GM18873 (cell line): Measurements from ENCODE around the gene SARS2.
"Not testable (repeated sequence)": the region's sequence is repeated elsewhere in the genome, so short reads cannot be mapped to it uniquely, and the experiment has no call there.

Experiments used
- ATAC-seq: cut with Tn5 transposase; IDR thresholded peaks from one replicate; pipeline ENCODE4 v1.9.1; 2021; ENCODE audit warnings: mild to moderate bottlenecking, moderate library complexity, moderate number of reproducible peaks; ENCODE audit not compliant: unreplicated experiment, low FRiP score

The SARS2 gene

GRCh38 chr19:38894968-38895367 lies 35.6 kb downstream of the SARS2 start:
- no peak for ATAC-seq

- no peak for ATAC-seq
Observed at GRCh38 chr19:38893341-38893771, 37.2 kb downstream of the SARS2 start.

GRCh38 chr19:38892841-38893240 lies 37.7 kb downstream of the SARS2 start:
- ATAC-seq: no peak

GRCh38 chr19:38891771-38892170 lies 38.8 kb downstream of the SARS2 start:
- ATAC-seq: no peak

- no peak for ATAC-seq
Observed at GRCh38 chr19:38890686-38891085, 39.9 kb downstream of the SARS2 start.

GRCh38 chr19:38889803-38890202 lies 40.8 kb downstream of the SARS2 start:
- ATAC-seq: no peak

- no peak for ATAC-seq
Observed at GRCh38 chr19:38888876-38889275, 41.7 kb downstream of the SARS2 start.

- not testable (repeated sequence) for ATAC-seq
Observed at GRCh38 chr19:38884691-38885090, 45.9 kb downstream of the SARS2 start.

GRCh38 chr19:38883286-38883685 lies 47.3 kb downstream of the SARS2 start:
- no peak for ATAC-seq

- ATAC-seq: no peak
Observed at GRCh38 chr19:38880882-38881609, 49.5 kb downstream of the SARS2 start.

- no peak for ATAC-seq
Observed at GRCh38 chr19:38880076-38880881, 50.3 kb downstream of the SARS2 start.

GRCh38 chr19:38879400-38879751 lies 51.2 kb downstream of the SARS2 start:
- no peak for ATAC-seq

- ATAC-seq: no peak
Observed at GRCh38 chr19:38878575-38879399, 51.8 kb downstream of the SARS2 start.

- ATAC-seq: no peak
Observed at GRCh38 chr19:38877781-38878574, 52.6 kb downstream of the SARS2 start, which contains the start of gene RINL. TSS of gene RINL (minus strand) at chr19:38878275. CDS start at chr19:38876742, 1,533 bp downstream.

- ATAC-seq: no peak
Observed at GRCh38 chr19:38875656-38876395, 54.7 kb downstream of the SARS2 start.

- not testable (repeated sequence) for ATAC-seq
Observed at GRCh38 chr19:38873400-38873799, 57.2 kb downstream of the SARS2 start.

- no peak for ATAC-seq
Observed at GRCh38 chr19:38870612-38871011, 60.0 kb downstream of the SARS2 start.

GRCh38 chr19:38869836-38870607 lies 60.5 kb downstream of the SARS2 start:
- ATAC-seq: no peak
